ENCODE results near the gene TRIM15.

TRIM15 gene

GRCh38 chr6:30127238-30128093 lies 35.9 kb upstream of the TRIM15 start:
- in situ Hi-C loops (cut with HindIII; ENCODE audit: low sequenced_read_pairs), result no loop called here
- no peak for TF ChIP-seq CTCF (IDR thresholded peaks at IDR 0.05; ENCODE audit: low read depth, low read length, missing control alignments)
- DNase-seq (ENCODE audit: low read depth), result no peak
- no peak overlapping the region for H3K4me3 ChIP-seq (ENCODE audit: low read depth, low read length)

GRCh38 chr6:30129265-30130178 lies 33.8 kb upstream of the TRIM15 start:
- TF ChIP-seq CTCF (IDR thresholded peaks at IDR 0.05; ENCODE audit: low read depth, low read length, missing control alignments), result no peak
- in situ Hi-C loops (cut with HindIII; ENCODE audit: low sequenced_read_pairs), result no loop called here
- DNase-seq (ENCODE audit: low read depth), result no peak
- H3K4me3 ChIP-seq (ENCODE audit: low read depth, low read length), result no peak overlapping the region

GRCh38 chr6:30130179-30130679 lies 33.1 kb upstream of the TRIM15 start:
- in situ Hi-C loops (cut with HindIII; ENCODE audit: low sequenced_read_pairs), result no loop called here
- no peak for TF ChIP-seq CTCF (IDR thresholded peaks at IDR 0.05; ENCODE audit: low read depth, low read length, missing control alignments)
- no peak overlapping the region for H3K4me3 ChIP-seq (ENCODE audit: low read depth, low read length)
- DNase-seq (ENCODE audit: low read depth), result no peak

- DNase-seq (ENCODE audit: low read depth), result peak; percentile 72
- TF ChIP-seq CTCF (IDR thresholded peaks at IDR 0.05; ENCODE audit: low read depth, low read length, missing control alignments), result peak; percentile 100
- in situ Hi-C loops (cut with HindIII; ENCODE audit: low sequenced_read_pairs), result no loop called here
- H3K4me3 ChIP-seq (ENCODE audit: low read depth, low read length), result no peak overlapping the region
Measured at GRCh38 chr6:30130887-30131862, 32.2 kb upstream of the TRIM15 start.

GRCh38 chr6:30131947-30132497 lies 31.3 kb upstream of the TRIM15 start:
- no peak for TF ChIP-seq CTCF (IDR thresholded peaks at IDR 0.05; ENCODE audit: low read depth, low read length, missing control alignments)
- in situ Hi-C loops (cut with HindIII; ENCODE audit: low sequenced_read_pairs), result no loop called here
- DNase-seq (ENCODE audit: low read depth), result no peak
- H3K4me3 ChIP-seq (ENCODE audit: low read depth, low read length), result no peak overlapping the region

All from astrocyte of the cerebellum (primary cell).